HS-27A (cell line): ENCODE measurements around the gene CNP.

ENCODE experiments used
- DNase-seq: peaks from one replicate; pipeline ENCODE4 v3.0.0-alpha.2; 2012; ENCODE audit warnings: low read depth, missing footprints

CNP gene

DNA sequence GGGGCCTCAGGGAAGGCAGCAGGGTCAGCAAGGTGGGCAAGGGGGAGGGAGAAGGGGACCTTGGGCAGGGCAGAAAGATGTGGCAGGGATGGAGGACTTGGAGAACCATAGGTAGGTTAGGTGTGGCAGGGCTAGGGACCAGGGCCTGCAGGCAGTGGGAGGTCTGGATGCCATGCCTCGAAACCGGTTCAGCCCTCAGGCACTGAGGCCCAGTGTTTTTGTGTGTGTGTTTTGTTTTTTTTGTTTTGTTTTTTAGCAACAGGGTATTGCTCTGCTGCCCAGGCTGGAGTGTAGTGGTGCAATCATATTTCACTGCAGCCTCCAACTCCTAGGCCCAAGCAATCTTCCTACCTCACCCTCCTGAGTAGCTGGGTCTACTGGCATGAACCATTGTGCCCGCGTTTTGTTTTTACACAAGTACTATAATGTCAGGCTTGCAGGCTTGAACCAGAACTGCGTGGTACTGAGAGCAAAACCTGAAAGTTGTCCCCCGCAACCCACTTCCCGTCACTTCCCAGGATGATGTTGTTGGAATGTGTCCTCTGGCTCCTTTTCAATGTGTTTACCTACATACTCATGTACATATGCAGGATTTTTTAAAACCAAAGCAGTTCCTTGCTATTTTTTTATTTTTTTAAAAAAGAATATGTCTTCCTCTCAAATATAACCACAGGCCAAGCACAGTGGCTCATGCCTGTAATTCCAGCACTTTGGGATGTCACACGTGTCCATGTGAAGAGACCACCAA lies 23.8 kb upstream of the CNP start:
- no peak for DNase-seq

- no peak for DNase-seq
Measured at GRCh38 chr17:41943492-41943891, 23.1 kb upstream of the CNP start.

DNA sequence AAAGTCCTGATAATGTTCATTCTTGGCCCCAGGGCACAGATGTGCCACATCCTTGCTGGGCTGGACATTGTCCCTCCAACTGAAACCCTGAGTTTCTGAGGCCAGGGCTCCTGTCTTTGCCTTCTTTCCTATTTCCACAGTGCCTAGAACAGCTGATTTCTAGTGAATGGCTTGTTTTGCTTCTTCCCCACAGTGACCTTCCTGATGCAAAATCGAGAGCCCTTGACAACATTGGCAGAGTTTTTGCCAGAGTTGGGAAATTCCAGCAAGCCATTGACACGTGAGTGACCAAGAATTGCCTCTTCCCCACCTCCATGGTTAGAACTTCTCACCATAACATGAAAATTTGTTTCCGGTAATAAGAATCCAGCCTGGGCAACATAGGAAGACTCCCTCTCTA lies 21.7 kb upstream of the CNP start:
- no peak for DNase-seq

GRCh38 chr17:41948762-41949460 lies 17.7 kb upstream of the CNP start:
- DNase-seq, result no peak

GRCh38 chr17:41956522-41956921 lies 10.1 kb upstream of the CNP start:
- DNase-seq, result no peak

GRCh38 chr17:41957031-41957868 lies 9.3 kb upstream of the CNP start:
- no peak for DNase-seq

GRCh38 chr17:41957869-41958439 lies 8.6 kb upstream of the CNP start:
- DNase-seq, result no peak

- no peak for DNase-seq
Measured at GRCh38 chr17:41959030-41959335, 7.6 kb upstream of the CNP start.

- DNase-seq, result no peak
Measured at GRCh38 chr17:41959336-41960095, 7.1 kb upstream of the CNP start.

DNA sequence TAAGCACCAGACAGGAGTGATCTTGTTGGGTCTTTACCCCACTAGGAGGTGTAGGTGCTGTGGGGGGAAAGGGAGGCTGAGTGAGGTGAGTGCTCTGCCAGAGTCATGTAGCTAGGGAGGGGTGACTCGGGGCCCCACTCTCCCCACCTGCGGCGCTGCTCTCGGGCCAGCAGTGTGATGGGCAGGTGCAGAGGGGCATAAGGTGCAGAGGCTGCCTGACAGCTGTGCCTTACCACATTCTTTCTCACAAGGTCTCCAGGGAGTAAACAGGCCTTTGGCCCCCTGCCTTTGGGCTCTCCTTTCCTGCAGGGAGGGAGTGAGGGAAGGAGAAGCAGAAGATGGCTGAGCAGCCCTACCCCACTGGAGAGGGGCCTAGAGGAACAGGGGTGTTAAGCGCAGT lies 4.5 kb upstream of the CNP start:
- DNase-seq, result no peak

GRCh38 chr17:41962768-41963434 lies 3.7 kb upstream of the CNP start:
- DNase-seq, result no peak

GRCh38 chr17:41965694-41966462 lies 717 bp upstream of the CNP start:
- DNase-seq, result no peak

DNA sequence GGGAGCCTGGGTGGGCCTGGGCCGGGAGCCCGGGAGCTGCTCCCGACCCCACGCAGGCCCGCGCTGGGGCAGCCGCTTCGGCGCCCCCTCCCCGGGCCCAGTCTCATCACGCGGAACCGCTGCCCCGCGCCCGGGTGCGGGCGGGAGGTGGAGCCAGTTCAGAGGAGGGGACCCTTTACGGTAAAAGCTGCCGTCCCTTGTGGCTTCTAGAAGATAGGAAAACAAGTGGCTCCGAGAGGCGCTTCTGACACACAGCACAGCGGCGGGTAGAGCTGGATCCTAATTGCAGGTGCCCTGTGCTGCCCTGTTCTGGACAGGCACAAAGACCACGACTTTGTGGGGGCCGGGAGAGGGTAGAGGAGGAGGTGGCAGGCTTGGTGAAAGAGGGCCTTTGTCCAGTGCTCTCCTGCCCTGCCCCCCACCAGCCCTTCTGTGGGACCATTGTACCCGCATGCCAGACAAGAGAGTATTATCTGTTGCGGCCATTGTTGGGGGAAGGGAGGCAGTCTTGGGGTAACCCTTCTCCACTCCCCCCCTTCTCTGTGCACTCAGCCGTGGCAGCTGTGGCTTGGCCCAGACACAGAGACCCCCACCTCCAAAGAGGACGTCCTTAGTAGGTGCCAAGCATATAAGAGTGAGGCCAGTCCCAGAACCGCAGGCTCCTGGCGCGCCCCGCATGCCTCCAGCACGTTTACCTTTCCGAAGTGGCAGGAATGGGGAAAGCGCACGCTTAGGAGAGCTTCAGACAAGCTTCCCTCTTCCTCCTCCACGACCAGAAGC lies 736 bp downstream of the CNP start:
- no peak for DNase-seq

- no peak for DNase-seq
Measured at GRCh38 chr17:41967921-41968578, 1.5 kb downstream of the CNP start.

GRCh38 chr17:41968676-41969075 lies 2.1 kb downstream of the CNP start:
- DNase-seq, result no peak

DNA sequence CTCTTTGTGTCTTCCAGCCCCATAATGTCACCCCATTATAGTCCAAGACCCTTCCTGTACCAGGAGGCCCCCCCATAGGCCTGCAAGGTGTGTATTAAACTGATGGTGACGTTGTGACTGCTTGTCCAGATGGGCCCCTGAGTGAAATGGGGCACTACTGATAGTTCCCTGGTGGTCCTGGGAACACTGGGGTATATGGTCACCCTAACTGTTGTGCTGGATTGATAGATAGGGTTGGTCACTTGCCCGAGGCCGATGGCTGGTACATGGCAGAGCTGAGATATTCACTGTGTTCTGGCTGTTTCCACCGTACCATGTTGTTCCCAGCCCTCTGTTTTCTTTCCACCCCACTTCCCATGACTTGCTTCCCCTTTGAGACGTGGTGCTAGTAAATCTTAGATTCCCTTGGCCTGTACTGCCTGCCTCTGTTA lies 4.3 kb downstream of the CNP start:
- no peak for DNase-seq

GRCh38 chr17:41971721-41972523 lies 5.3 kb downstream of the CNP start:
- no peak for DNase-seq
